Measurements from ENCODE around the gene SETX. TPM values are rescaled to one million over a fixed set of nuclear protein-coding genes. Genes with fewer than 3 reads are reported as not detected.
A peak's percentile ranks its signal among the peaks of the same experiment; 100 is the strongest.

SETX gene
- total and polyA plus RNA-seq, 2 of the 13 experiments (the other 11 are each of a cell fraction or from before 2014, with no cell fraction given), result 13.2 to 39.0 TPM

DNA sequence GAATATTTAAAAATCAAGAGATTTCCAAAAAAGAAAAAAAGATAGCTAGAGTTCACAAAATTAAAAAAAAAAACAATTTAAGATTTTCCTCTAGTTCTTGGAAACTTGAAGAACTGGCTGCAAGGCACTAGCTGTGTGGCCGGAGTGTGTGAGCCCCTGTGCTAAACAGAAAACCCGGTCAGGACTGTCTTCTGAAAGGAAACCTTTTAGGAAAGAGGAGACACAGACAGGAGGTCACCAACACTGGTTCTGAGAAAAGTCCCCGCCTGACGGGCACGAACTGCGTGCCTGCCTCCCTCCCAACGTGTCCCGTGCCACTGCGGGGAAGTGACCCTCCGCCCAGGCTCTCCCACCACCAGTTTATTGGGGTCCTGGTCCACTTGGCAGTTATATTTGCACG is 36.7 kb upstream of the SETX start:
- CTCF ChIA-PET (ENCODE audit: low intra/inter-chr PET ratio, low total read pairs), result no interaction called here

More for the DNA sequence above, 36.7 kb upstream of the SETX start:
- Histone ChIP-seq H3K9ac (ENCODE audit: insufficient read depth, low read depth, low read length) (no peak overlapping the region), H3K27me3 (ENCODE audit: control insufficient read depth in 1 of 2, insufficient read depth in 2 of 2, low read length in 2 of 2) (no peaks in the 10 kb centered on the region), H3K9me3 (ENCODE audit: low read length) (no peaks in the 10 kb centered on the region), H3K4me1 (ENCODE audit: insufficient read depth, low read length) (no peaks in the 10 kb centered on the region), H3K27ac (ENCODE audit: extremely low read length, insufficient read depth, low read length) (no peak overlapping the region), H3K79me2 (ENCODE audit: insufficient read depth, low read length) (no peaks in the 10 kb centered on the region), H3K36me3 (replicated peaks in 1 of 2; ENCODE audit: control insufficient read depth in 1 of 2, insufficient read depth in 2 of 2, low read length in 2 of 2) (peaks cover 23 to 61% of the 10 kb centered on the region in 2 experiments), H2AFZ (ENCODE audit: low read length) (no peak overlapping the region), H3K4me3 (replicated peaks in 1 of 3; ENCODE audit: insufficient read depth in 1 of 3, low read depth in 2 of 3, low read length in 3 of 3) (no peak overlapping the region), H4K20me1 (ENCODE audit: insufficient read depth, low read length) (no peaks in the 10 kb centered on the region), H3K4me2 (ENCODE audit: low read depth, low read length) (no peak overlapping the region)
- in situ Hi-C loops (cut with HindIII; ENCODE audit: extremely low pct_ligation_motif_present, low pct_unique_long_range_greater_than_20kb) (no loop called here), intact Hi-C loops (cut with micrococcal nuclease; ENCODE audit: unreplicated experiment) (no loop called here)
- no peak for FAIRE-seq
- ATAC-seq, result no peak
- DNase-seq (ENCODE audit: low spot score), result no peak
- BruUV-seq (replicated peaks), result no TSS peak
- WGBS (ENCODE audit: low lambda C conversion rate), result 97% methylated on average over 11 of the region's 11 CpGs
- POLR2A ChIA-PET, result no interaction called here
- TF ChIP-seq, protein P1, sequence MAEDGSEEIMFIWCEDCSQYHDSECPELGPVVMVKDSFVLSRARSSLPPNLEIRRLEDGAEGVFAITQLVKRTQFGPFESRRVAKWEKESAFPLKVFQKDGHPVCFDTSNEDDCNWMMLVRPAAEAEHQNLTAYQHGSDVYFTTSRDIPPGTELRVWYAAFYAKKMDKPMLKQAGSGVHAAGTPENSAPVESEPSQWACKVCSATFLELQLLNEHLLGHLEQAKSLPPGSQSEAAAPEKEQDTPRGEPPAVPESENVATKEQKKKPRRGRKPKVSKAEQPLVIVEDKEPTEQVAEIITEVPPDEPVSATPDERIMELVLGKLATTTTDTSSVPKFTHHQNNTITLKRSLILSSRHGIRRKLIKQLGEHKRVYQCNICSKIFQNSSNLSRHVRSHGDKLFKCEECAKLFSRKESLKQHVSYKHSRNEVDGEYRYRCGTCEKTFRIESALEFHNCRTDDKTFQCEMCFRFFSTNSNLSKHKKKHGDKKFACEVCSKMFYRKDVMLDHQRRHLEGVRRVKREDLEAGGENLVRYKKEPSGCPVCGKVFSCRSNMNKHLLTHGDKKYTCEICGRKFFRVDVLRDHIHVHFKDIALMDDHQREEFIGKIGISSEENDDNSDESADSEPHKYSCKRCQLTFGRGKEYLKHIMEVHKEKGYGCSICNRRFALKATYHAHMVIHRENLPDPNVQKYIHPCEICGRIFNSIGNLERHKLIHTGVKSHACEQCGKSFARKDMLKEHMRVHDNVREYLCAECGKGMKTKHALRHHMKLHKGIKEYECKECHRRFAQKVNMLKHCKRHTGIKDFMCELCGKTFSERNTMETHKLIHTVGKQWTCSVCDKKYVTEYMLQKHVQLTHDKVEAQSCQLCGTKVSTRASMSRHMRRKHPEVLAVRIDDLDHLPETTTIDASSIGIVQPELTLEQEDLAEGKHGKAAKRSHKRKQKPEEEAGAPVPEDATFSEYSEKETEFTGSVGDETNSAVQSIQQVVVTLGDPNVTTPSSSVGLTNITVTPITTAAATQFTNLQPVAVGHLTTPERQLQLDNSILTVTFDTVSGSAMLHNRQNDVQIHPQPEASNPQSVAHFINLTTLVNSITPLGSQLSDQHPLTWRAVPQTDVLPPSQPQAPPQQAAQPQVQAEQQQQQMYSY (CRISPR knock-in tag; IDR thresholded peaks at IDR 0.05), result peak; percentile 77
- TF ChIP-seq, protein P2, sequence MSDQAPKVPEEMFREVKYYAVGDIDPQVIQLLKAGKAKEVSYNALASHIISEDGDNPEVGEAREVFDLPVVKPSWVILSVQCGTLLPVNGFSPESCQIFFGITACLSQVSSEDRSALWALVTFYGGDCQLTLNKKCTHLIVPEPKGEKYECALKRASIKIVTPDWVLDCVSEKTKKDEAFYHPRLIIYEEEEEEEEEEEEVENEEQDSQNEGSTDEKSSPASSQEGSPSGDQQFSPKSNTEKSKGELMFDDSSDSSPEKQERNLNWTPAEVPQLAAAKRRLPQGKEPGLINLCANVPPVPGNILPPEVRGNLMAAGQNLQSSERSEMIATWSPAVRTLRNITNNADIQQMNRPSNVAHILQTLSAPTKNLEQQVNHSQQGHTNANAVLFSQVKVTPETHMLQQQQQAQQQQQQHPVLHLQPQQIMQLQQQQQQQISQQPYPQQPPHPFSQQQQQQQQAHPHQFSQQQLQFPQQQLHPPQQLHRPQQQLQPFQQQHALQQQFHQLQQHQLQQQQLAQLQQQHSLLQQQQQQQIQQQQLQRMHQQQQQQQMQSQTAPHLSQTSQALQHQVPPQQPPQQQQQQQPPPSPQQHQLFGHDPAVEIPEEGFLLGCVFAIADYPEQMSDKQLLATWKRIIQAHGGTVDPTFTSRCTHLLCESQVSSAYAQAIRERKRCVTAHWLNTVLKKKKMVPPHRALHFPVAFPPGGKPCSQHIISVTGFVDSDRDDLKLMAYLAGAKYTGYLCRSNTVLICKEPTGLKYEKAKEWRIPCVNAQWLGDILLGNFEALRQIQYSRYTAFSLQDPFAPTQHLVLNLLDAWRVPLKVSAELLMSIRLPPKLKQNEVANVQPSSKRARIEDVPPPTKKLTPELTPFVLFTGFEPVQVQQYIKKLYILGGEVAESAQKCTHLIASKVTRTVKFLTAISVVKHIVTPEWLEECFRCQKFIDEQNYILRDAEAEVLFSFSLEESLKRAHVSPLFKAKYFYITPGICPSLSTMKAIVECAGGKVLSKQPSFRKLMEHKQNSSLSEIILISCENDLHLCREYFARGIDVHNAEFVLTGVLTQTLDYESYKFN (CRISPR knock-in tag; conservative IDR thresholded peaks at IDR 0.05), result no peak
